HepG2 (cell line): Measurements from ENCODE around the gene RUNDC1. TPM values are rescaled to one million over a fixed set of nuclear protein-coding genes. Genes with fewer than 3 reads are reported as not detected.

Experiments
- IRF9 ChIP-seq: sonication (generic); formaldehyde crosslinking; IDR thresholded peaks from 2 replicates; pipeline ENCODE4 v1.8.0; 2022; ENCODE audit warnings: missing genetic modification reagents, mild to moderate bottlenecking, borderline replicate concordance
- NONO ChIP-seq, 2 experiments: fragments of 450-650 bp in 1 of 2; sonication (generic) in 1 of 2; formaldehyde crosslinking in 1 of 2; IDR thresholded peaks in 1 of 2; conservative IDR thresholded peaks in 1 of 2; 2 replicates each; pipeline versions ENCODE4 v1.6.1 to v1.8.0; 2017 to 2022; ENCODE audit warnings: mild to moderate bottlenecking in 1 of 2, missing genetic modification reagents in 1 of 2, moderate library complexity in 1 of 2
- RNF219 ChIP-seq: sonication (generic); formaldehyde crosslinking; IDR thresholded peaks from 2 replicates; pipeline ENCODE4 v1.5.0; 2020; ENCODE audit warnings: mild to moderate bottlenecking, missing genetic modification reagents
- SCMH1 ChIP-seq: sonication (generic); formaldehyde crosslinking; IDR thresholded peaks from 2 replicates; pipeline ENCODE4 v1.9.0; 2021; ENCODE audit warnings: missing genetic modification reagents, mild to moderate bottlenecking, borderline replicate concordance
- SIX1 ChIP-seq: sonication (generic); formaldehyde crosslinking; IDR thresholded peaks from 2 replicates; pipeline ENCODE4 v1.4.0; 2020; ENCODE audit warnings: missing genetic modification reagents, borderline replicate concordance
- SMARCC2 ChIP-seq: fragments of 450-650 bp; IDR thresholded peaks from 2 replicates; pipeline ENCODE4 v1.6.1; 2017; ENCODE audit warnings: antibody characterized with exemption, mild to moderate bottlenecking
- ZNF124 ChIP-seq: sonication (generic); formaldehyde crosslinking; IDR thresholded peaks from 2 replicates; pipeline ENCODE4 v1.4.0; 2020; ENCODE audit warnings: missing genetic modification reagents
- ZNF230 ChIP-seq: sonication (generic); formaldehyde crosslinking; IDR thresholded peaks from 2 replicates; pipeline ENCODE4 v1.4.0; 2020; ENCODE audit warnings: mild to moderate bottlenecking, missing genetic modification reagents
- ZNF362 ChIP-seq: sonication (generic); formaldehyde crosslinking; IDR thresholded peaks from 2 replicates; pipeline ENCODE4 v1.4.0; 2020; ENCODE audit warnings: missing genetic modification reagents, mild to moderate bottlenecking, borderline replicate concordance
- ZNF431 ChIP-seq: sonication (generic); formaldehyde crosslinking; IDR thresholded peaks from 2 replicates; pipeline ENCODE4 v1.9.0; 2022; ENCODE audit warnings: missing genetic modification reagents, low read depth, mild to moderate bottlenecking, borderline replicate concordance
- ZNF605 ChIP-seq: sonication (generic); formaldehyde crosslinking; IDR thresholded peaks from 2 replicates; pipeline ENCODE4 v1.8.0; 2022; ENCODE audit warnings: mild to moderate bottlenecking, missing genetic modification reagents
- ZNF619 ChIP-seq: sonication (generic); formaldehyde crosslinking; IDR thresholded peaks from 2 replicates; pipeline ENCODE4 v1.4.0; 2020; ENCODE audit warnings: mild to moderate bottlenecking, missing genetic modification reagents
- ZNF761 ChIP-seq: sonication (generic); formaldehyde crosslinking; conservative IDR thresholded peaks from 2 replicates; pipeline ENCODE4 v1.4.0; 2020; ENCODE audit warnings: mild to moderate bottlenecking, missing genetic modification reagents
- ZNF83 ChIP-seq: sonication (generic); formaldehyde crosslinking; IDR thresholded peaks from 2 replicates; pipeline ENCODE4 v1.4.0; 2020; ENCODE audit warnings: missing genetic modification reagents, mild to moderate bottlenecking, borderline replicate concordance
- ZNF879 ChIP-seq: sonication (generic); formaldehyde crosslinking; IDR thresholded peaks from 2 replicates; pipeline ENCODE4 v1.8.1; 2023; ENCODE audit warnings: missing genetic modification reagents
- polyA plus RNA-seq, 8 experiments: library from polyadenylated mRNA; depleted of rRNA in 3 of 8; stranded (reverse) in 7 of 8; unstranded in 1 of 8; fragments of >200 nt; fragmentation: Illumina TruSeq in 4 of 8; extraction: Trizol in 4 of 8; gene quantifications; 2 replicates each; pipeline versions ENCODE4 v1.2.1 to v1.2.3, GENCODE V29; 2011 to 2016; ENCODE audit warnings: low read depth in 4 of 8, missing spikeins in 1 of 8, mixed read lengths in 1 of 8; ENCODE audit not compliant: insufficient read depth in 1 of 8
- total RNA-seq, 5 experiments: library from RNA; depleted of rRNA; stranded (reverse); fragments of >200 nt; fragmentation: Illumina TruSeq; extraction: Trizol; gene quantifications; 2 replicates each; pipeline ENCODE4 v1.2.3, GENCODE V29; 2016; ENCODE audit warnings: low read depth in 1 of 5
- TF ChIP-seq, protein P1 (sequence below): sonication (generic); formaldehyde crosslinking; IDR thresholded peaks from 2 replicates; pipeline ENCODE4 v1.4.0; 2020; ENCODE audit warnings: missing genetic modification reagents
- TF ChIP-seq, protein P2 (sequence below): sonication (generic); formaldehyde crosslinking; IDR thresholded peaks from 2 replicates; pipeline ENCODE4 v1.9.0; 2021; ENCODE audit warnings: missing genetic modification reagents, borderline replicate concordance

The RUNDC1 gene
- total and polyA plus RNA-seq, 2 of the 13 experiments (the other 11 are each of a cell fraction or from before 2014, with no cell fraction given) = 10.3 to 11.4 TPM

DNA sequence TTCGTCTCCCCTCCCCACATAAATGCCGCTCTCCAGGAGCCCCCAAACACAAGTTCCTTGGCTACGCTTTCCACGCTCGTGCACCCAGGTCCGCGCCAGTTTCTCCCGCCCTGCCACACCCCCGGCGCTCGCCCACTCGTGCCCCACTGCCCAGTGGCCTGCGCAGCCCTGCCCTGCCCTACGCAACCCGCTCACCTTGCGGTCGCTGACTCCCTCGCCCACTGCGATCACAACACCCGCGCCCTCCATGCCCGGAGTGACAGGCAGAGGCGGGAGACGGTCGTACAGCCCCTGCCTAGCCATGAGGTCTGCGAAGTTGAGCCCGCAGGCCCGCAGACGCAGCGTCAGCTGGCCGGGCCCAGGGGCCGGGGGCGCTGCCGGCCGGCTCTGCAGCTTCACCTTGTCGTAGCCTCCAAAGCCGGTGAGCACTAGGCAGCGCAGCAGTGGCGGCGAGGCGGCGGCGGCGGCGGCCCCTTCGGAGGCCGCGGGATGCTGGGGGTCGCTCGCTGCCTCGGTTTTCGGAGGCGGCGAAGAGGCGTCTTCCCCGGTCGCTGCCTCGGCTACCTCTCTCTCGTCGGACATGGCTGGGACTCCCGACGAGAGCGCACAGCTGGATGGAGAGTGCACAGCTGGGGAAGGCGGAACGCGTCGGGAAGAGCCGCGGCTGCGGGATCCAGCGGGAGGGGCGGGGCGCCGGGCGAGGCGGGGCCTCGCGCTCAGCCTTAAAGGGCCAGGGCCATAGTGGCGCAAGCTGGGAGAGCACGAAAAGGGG lies 41.6 kb downstream of the RUNDC1 start, which contains the start of gene VAT1 (continued):
- TF ChIP-seq, protein P1, sequence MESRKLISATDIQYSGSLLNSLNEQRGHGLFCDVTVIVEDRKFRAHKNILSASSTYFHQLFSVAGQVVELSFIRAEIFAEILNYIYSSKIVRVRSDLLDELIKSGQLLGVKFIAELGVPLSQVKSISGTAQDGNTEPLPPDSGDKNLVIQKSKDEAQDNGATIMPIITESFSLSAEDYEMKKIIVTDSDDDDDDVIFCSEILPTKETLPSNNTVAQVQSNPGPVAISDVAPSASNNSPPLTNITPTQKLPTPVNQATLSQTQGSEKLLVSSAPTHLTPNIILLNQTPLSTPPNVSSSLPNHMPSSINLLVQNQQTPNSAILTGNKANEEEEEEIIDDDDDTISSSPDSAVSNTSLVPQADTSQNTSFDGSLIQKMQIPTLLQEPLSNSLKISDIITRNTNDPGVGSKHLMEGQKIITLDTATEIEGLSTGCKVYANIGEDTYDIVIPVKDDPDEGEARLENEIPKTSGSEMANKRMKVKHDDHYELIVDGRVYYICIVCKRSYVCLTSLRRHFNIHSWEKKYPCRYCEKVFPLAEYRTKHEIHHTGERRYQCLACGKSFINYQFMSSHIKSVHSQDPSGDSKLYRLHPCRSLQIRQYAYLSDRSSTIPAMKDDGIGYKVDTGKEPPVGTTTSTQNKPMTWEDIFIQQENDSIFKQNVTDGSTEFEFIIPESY (CRISPR knock-in tag) = no peak
- TF ChIP-seq RNF219 (no peak), SMARCC2 (no peak), SCMH1 (CRISPR knock-in tag) (no peak), IRF9 (CRISPR knock-in tag) (peak; percentile 69; the same call in 1 of the 2 replicates), ZNF124 (CRISPR knock-in tag) (no peak; the same call in 1 of the 2 replicates), NONO (IDR thresholded peaks at IDR 0.05) (no peak), NONO (CRISPR knock-in tag; conservative IDR thresholded peaks at IDR 0.05) (peak; percentile 84), SIX1 (CRISPR knock-in tag) (no peak), ZNF879 (CRISPR knock-in tag) (0 out of 2 replicates have a peak, but pooled peaks have one; percentile 16), ZNF431 (CRISPR knock-in tag) (no peak), ZNF619 (CRISPR knock-in tag) (peak; percentile 22; the same call in 1 of the 2 replicates), ZNF761 (CRISPR knock-in tag) (peak; percentile 88; the same call in 1 of the 2 replicates), ZNF605 (CRISPR knock-in tag) (peak; percentile 67), ZNF230 (peak; percentile 89; the same call in 1 of the 2 replicates), ZNF83 (CRISPR knock-in tag) (no peak), ZNF362 (0 out of 2 replicates have a peak, but pooled peaks have one; percentile 16)
- TF ChIP-seq, protein P2, sequence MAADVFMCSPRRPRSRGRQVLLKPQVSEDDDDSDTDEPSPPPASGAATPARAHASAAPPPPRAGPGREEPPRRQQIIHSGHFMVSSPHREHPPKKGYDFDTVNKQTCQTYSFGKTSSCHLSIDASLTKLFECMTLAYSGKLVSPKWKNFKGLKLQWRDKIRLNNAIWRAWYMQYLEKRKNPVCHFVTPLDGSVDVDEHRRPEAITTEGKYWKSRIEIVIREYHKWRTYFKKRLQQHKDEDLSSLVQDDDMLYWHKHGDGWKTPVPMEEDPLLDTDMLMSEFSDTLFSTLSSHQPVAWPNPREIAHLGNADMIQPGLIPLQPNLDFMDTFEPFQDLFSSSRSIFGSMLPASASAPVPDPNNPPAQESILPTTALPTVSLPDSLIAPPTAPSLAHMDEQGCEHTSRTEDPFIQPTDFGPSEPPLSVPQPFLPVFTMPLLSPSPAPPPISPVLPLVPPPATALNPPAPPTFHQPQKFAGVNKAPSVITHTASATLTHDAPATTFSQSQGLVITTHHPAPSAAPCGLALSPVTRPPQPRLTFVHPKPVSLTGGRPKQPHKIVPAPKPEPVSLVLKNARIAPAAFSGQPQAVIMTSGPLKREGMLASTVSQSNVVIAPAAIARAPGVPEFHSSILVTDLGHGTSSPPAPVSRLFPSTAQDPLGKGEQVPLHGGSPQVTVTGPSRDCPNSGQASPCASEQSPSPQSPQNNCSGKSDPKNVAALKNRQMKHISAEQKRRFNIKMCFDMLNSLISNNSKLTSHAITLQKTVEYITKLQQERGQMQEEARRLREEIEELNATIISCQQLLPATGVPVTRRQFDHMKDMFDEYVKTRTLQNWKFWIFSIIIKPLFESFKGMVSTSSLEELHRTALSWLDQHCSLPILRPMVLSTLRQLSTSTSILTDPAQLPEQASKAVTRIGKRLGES (CRISPR knock-in tag) = peak; percentile 85; the same call in 1 of the 2 replicates
